ENCODE results near the gene ZBED2. TPM values are rescaled to one million over a fixed set of nuclear protein-coding genes. Genes with fewer than 3 reads are reported as not detected.
"Not testable (repeated sequence)": the region's sequence is repeated elsewhere in the genome, so short reads cannot be mapped to it uniquely, and the experiment has no call there.

The ZBED2 gene
- polyA plus RNA-seq (2012; ENCODE audit: low read depth, missing spikeins), result 0.77 TPM

- FAIRE-seq, result peak; percentile 31
These were observed at the start of gene ZBED2 for GRCh38 chr3:111595232-111595631. Gene ZBED2, minus strand, starts transcription at chr3:111595346. Its CDS starts 1,145 bp downstream, at chr3:111594201.

GRCh38 chr3:111639316-111639715, 44.2 kb upstream of the ZBED2 start:
- DNase-seq (ENCODE audit: insufficient read length, low spot score) (no peak), FAIRE-seq (no peak)
- TF ChIP-seq PAX5 (IDR thresholded peaks at IDR 0.05; ENCODE audit: insufficient read depth, low read length, severe bottlenecking) (no peak), TAF1 (IDR thresholded peaks at IDR 0.05; ENCODE audit: low read depth, low read length) (no peak), SPI1 (IDR thresholded peaks at IDR 0.05; ENCODE audit: low read depth, low read length) (no peak), POLR2A (IDR thresholded peaks at IDR 0.05; ENCODE audit: low read depth, low read length) (no peak), POU2F2 (IDR thresholded peaks at IDR 0.05; ENCODE audit: low read depth, low read length) (no peak), POLR2AphosphoS5 (IDR thresholded peaks at IDR 0.05; ENCODE audit: low read depth, low read length) (no peak)

More at GRCh38 chr3:111595232-111595631, at the start of gene ZBED2:
- no peak for DNase-seq (ENCODE audit: insufficient read length, low spot score)
- TF ChIP-seq SPI1 (IDR thresholded peaks at IDR 0.05; ENCODE audit: low read depth, low read length) (no peak), TAF1 (IDR thresholded peaks at IDR 0.05; ENCODE audit: low read depth, low read length) (no peak), POU2F2 (IDR thresholded peaks at IDR 0.05; ENCODE audit: low read depth, low read length) (no peak), POLR2A (IDR thresholded peaks at IDR 0.05; ENCODE audit: low read depth, low read length) (no peak), POLR2AphosphoS5 (IDR thresholded peaks at IDR 0.05; ENCODE audit: low read depth, low read length) (no peak), PAX5 (IDR thresholded peaks at IDR 0.05; ENCODE audit: insufficient read depth, low read length, severe bottlenecking) (no peak)

- TF ChIP-seq POLR2AphosphoS5 (IDR thresholded peaks at IDR 0.05; ENCODE audit: low read depth, low read length), result no peak
- no peak for TF ChIP-seq POLR2A (IDR thresholded peaks at IDR 0.05; ENCODE audit: low read depth, low read length)
- no peak for TF ChIP-seq POU2F2 (IDR thresholded peaks at IDR 0.05; ENCODE audit: low read depth, low read length)
- TF ChIP-seq SPI1 (IDR thresholded peaks at IDR 0.05; ENCODE audit: low read depth, low read length), result no peak
- no peak for TF ChIP-seq TAF1 (IDR thresholded peaks at IDR 0.05; ENCODE audit: low read depth, low read length)
- no peak for TF ChIP-seq PAX5 (IDR thresholded peaks at IDR 0.05; ENCODE audit: insufficient read depth, low read length, severe bottlenecking)
- DNase-seq (ENCODE audit: insufficient read length, low spot score) (no peak), FAIRE-seq (no peak)
These were observed 41.3 kb upstream of the ZBED2 start for GRCh38 chr3:111636366-111636885.

- TF ChIP-seq POLR2AphosphoS5 (IDR thresholded peaks at IDR 0.05; ENCODE audit: low read depth, low read length) (no peak), SPI1 (IDR thresholded peaks at IDR 0.05; ENCODE audit: low read depth, low read length) (no peak), POU2F2 (IDR thresholded peaks at IDR 0.05; ENCODE audit: low read depth, low read length) (no peak), TAF1 (IDR thresholded peaks at IDR 0.05; ENCODE audit: low read depth, low read length) (no peak), POLR2A (IDR thresholded peaks at IDR 0.05; ENCODE audit: low read depth, low read length) (no peak), PAX5 (IDR thresholded peaks at IDR 0.05; ENCODE audit: insufficient read depth, low read length, severe bottlenecking) (no peak)
- FAIRE-seq, result no peak
These were observed 40.3 kb upstream of the ZBED2 start for GRCh38 chr3:111635403-111635802.

GRCh38 chr3:111630638-111631037, 35.5 kb upstream of the ZBED2 start:
- FAIRE-seq; DNase-seq (ENCODE audit: insufficient read length, low spot score): not testable (repeated sequence)

More at GRCh38 chr3:111635403-111635802, 40.3 kb upstream of the ZBED2 start:
- no peak for DNase-seq (ENCODE audit: insufficient read length, low spot score)

- DNase-seq (ENCODE audit: insufficient read length, low spot score); FAIRE-seq: not testable (repeated sequence)
These were observed 33.9 kb upstream of the ZBED2 start for GRCh38 chr3:111629018-111629417.

GRCh38 chr3:111627092-111627491, 31.9 kb upstream of the ZBED2 start:
- TF ChIP-seq POLR2A (IDR thresholded peaks at IDR 0.05; ENCODE audit: low read depth, low read length), result no peak
- TF ChIP-seq PAX5 (IDR thresholded peaks at IDR 0.05; ENCODE audit: insufficient read depth, low read length, severe bottlenecking), result no peak
- TF ChIP-seq SPI1 (IDR thresholded peaks at IDR 0.05; ENCODE audit: low read depth, low read length), result no peak
- TF ChIP-seq POLR2AphosphoS5 (IDR thresholded peaks at IDR 0.05; ENCODE audit: low read depth, low read length), result no peak
- no peak for TF ChIP-seq POU2F2 (IDR thresholded peaks at IDR 0.05; ENCODE audit: low read depth, low read length)
- TF ChIP-seq TAF1 (IDR thresholded peaks at IDR 0.05; ENCODE audit: low read depth, low read length), result no peak
- no peak for DNase-seq (ENCODE audit: insufficient read length, low spot score)
- no peak for FAIRE-seq

GRCh38 chr3:111621535-111621934, 26.4 kb upstream of the ZBED2 start:
- TF ChIP-seq POU2F2 (IDR thresholded peaks at IDR 0.05; ENCODE audit: low read depth, low read length), result no peak
- no peak for TF ChIP-seq PAX5 (IDR thresholded peaks at IDR 0.05; ENCODE audit: insufficient read depth, low read length, severe bottlenecking)
- TF ChIP-seq TAF1 (IDR thresholded peaks at IDR 0.05; ENCODE audit: low read depth, low read length), result no peak
- TF ChIP-seq POLR2A (IDR thresholded peaks at IDR 0.05; ENCODE audit: low read depth, low read length), result no peak
- TF ChIP-seq POLR2AphosphoS5 (IDR thresholded peaks at IDR 0.05; ENCODE audit: low read depth, low read length), result no peak
- TF ChIP-seq SPI1 (IDR thresholded peaks at IDR 0.05; ENCODE audit: low read depth, low read length), result no peak
- FAIRE-seq (no peak), DNase-seq (ENCODE audit: insufficient read length, low spot score) (no peak)

- DNase-seq (ENCODE audit: insufficient read length, low spot score) (no peak), FAIRE-seq (no peak)
- TF ChIP-seq POLR2A (IDR thresholded peaks at IDR 0.05; ENCODE audit: low read depth, low read length) (no peak), TAF1 (IDR thresholded peaks at IDR 0.05; ENCODE audit: low read depth, low read length) (no peak), PAX5 (IDR thresholded peaks at IDR 0.05; ENCODE audit: insufficient read depth, low read length, severe bottlenecking) (no peak), POU2F2 (IDR thresholded peaks at IDR 0.05; ENCODE audit: low read depth, low read length) (no peak), SPI1 (IDR thresholded peaks at IDR 0.05; ENCODE audit: low read depth, low read length) (no peak), POLR2AphosphoS5 (IDR thresholded peaks at IDR 0.05; ENCODE audit: low read depth, low read length) (no peak)
These were observed 24.7 kb upstream of the ZBED2 start for GRCh38 chr3:111619833-111620232.

- DNase-seq (ENCODE audit: insufficient read length, low spot score), result no peak
- TF ChIP-seq POU2F2 (IDR thresholded peaks at IDR 0.05; ENCODE audit: low read depth, low read length), result no peak
- no peak for TF ChIP-seq TAF1 (IDR thresholded peaks at IDR 0.05; ENCODE audit: low read depth, low read length)
- peak; percentile 55 for TF ChIP-seq SPI1 (IDR thresholded peaks at IDR 0.05; ENCODE audit: low read depth, low read length)
- FAIRE-seq, result no peak
These were observed 23.8 kb upstream of the ZBED2 start for GRCh38 chr3:111618945-111619344.

All from GM12891 (cell line).